Measurements from ENCODE around the gene MZB1. TPM values are rescaled to one million over a fixed set of nuclear protein-coding genes. Genes with fewer than 3 reads are reported as not detected.

The MZB1 gene
- total and polyA plus RNA-seq, 2 of the 13 experiments (the other 11 are each of a cell fraction or from before 2014, with no cell fraction given) = 0.31 to 0.40 TPM

DNA sequence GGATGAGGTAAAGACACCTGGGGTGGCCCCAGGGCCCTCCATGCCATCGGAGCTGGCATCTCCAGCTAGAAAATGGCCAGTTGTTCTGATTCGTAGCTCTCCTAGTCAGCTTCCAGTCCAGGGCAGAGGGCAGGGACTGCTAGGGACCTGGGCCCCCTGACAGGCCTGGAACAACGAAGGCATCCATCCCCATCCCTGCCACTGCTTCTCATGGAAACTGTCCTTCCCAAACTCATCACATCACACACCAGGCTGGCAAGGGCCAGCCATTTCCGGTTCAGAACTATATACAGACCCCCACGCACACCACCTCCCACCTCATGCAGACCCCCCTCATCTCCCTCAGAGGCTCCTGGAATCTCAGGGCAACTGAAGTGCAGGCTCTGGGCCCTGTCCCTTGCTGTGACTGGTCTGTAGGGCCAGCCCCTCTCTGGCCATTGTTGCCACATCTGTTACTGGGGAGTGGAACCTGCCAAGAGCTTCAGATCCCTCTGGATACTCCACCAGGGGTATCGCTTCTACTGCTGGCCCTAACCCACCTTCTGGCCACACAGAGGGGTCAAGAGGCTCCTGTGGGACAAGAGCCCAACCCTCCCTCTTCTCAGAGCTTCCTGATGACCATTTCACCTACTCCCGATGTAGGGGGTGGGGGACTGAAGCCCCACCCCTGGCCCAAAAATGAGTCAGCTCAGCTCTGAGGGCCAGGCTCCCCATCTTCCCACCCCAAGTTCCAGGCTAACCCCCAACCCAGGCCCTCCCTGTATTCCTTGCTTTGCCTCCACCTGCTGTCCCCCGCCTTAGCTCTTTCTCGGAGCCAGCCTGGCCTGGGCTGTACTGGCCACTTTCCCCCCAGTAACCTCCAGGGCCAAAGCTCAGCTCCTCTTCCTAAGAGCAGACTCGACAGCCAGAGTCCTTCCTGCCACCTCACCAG, 1.2 kb upstream of the MZB1 start:
- Histone ChIP-seq H3K4me1 (ENCODE audit: insufficient read depth, low read length) (peaks cover 63% of the 10 kb centered on the region), H3K9me3 (ENCODE audit: low read length) (no peaks in the 10 kb centered on the region), H2AFZ (ENCODE audit: low read length) (no peak overlapping the region), H3K9ac (ENCODE audit: insufficient read depth, low read depth, low read length) (no peak overlapping the region), H3K36me3 (replicated peaks in 1 of 2; ENCODE audit: control insufficient read depth in 1 of 2, insufficient read depth in 2 of 2, low read length in 2 of 2) (no peaks in the 10 kb centered on the region), H3K4me3 (replicated peaks in 1 of 3; ENCODE audit: insufficient read depth in 1 of 3, low read depth in 2 of 3, low read length in 3 of 3) (no peak overlapping the region), H4K20me1 (ENCODE audit: insufficient read depth, low read length) (no peaks in the 10 kb centered on the region), H3K27me3 (ENCODE audit: control insufficient read depth in 1 of 2, insufficient read depth in 2 of 2, low read length in 2 of 2) (no peaks in the 10 kb centered on the region), H3K27ac (ENCODE audit: extremely low read length, insufficient read depth, low read length) (no peak overlapping the region), H3K4me2 (ENCODE audit: low read depth, low read length) (no peak overlapping the region), H3K79me2 (ENCODE audit: insufficient read depth, low read length) (no peaks in the 10 kb centered on the region)
- ChIA-PET POLR2A (interaction anchor here (0.6 kb wide), 1 partner anchor 13 kb away, joined by 3 read pairs; the partner anchor contains the start of gene SPATA24), CTCF (ENCODE audit: low intra/inter-chr PET ratio, low total read pairs) (no interaction called here)
- in situ Hi-C loops (cut with HindIII; ENCODE audit: extremely low pct_ligation_motif_present, low pct_unique_long_range_greater_than_20kb) = no loop called here
- intact Hi-C loops (cut with micrococcal nuclease; ENCODE audit: unreplicated experiment) = no loop called here
- FAIRE-seq (no peak), DNase-seq (ENCODE audit: low spot score) (no peak), ATAC-seq (no peak)
- 75% methylated on average over 8 of the region's 10 CpGs for WGBS (ENCODE audit: low lambda C conversion rate)
- BruUV-seq (replicated peaks) = no TSS peak
- TF ChIP-seq CREB3 (CRISPR knock-in tag; IDR thresholded peaks at IDR 0.05) (no peak), MLXIP (CRISPR knock-in tag; IDR thresholded peaks at IDR 0.05; ENCODE audit: borderline replicate concordance) (no peak), ZBTB14 (CRISPR knock-in tag; IDR thresholded peaks at IDR 0.05) (no peak), GMEB2 (CRISPR knock-in tag; IDR thresholded peaks at IDR 0.05; ENCODE audit: low read depth) (no peak), FOXA3 (CRISPR knock-in tag; IDR thresholded peaks at IDR 0.05) (no peak), NFE2L1 (CRISPR knock-in tag; IDR thresholded peaks at IDR 0.05; ENCODE audit: borderline replicate concordance) (no peak), PATZ1 (CRISPR knock-in tag; IDR thresholded peaks at IDR 0.05) (no peak), HOXA5 (CRISPR knock-in tag; IDR thresholded peaks at IDR 0.05) (no peak), ZNF556 (CRISPR knock-in tag; IDR thresholded peaks at IDR 0.05; ENCODE audit: borderline replicate concordance) (no peak), PITX1 (CRISPR knock-in tag; IDR thresholded peaks at IDR 0.05) (no peak), STAT5B (CRISPR knock-in tag; IDR thresholded peaks at IDR 0.05) (no peak), RFXAP (CRISPR knock-in tag; IDR thresholded peaks at IDR 0.05; ENCODE audit: borderline replicate concordance) (no peak)
- TF ChIP-seq, protein P1, sequence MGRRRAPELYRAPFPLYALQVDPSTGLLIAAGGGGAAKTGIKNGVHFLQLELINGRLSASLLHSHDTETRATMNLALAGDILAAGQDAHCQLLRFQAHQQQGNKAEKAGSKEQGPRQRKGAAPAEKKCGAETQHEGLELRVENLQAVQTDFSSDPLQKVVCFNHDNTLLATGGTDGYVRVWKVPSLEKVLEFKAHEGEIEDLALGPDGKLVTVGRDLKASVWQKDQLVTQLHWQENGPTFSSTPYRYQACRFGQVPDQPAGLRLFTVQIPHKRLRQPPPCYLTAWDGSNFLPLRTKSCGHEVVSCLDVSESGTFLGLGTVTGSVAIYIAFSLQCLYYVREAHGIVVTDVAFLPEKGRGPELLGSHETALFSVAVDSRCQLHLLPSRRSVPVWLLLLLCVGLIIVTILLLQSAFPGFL (CRISPR knock-in tag; IDR thresholded peaks at IDR 0.05) = no peak
